Cardiac fibroblast (primary cell): Measurements from ENCODE around the gene RNF182.
"Not testable (repeated sequence)": the region's sequence is repeated elsewhere in the genome, so short reads cannot be mapped to it uniquely, and the experiment has no call there.

Source experiments
- DNase-seq, 2 donors: peaks; one replicate each; pipeline versions ENCODE4 v3.0.0 to v3.0.0-alpha.2; 2010; ENCODE audit warnings: low read depth in 2 of 2
- H3K4me3 ChIP-seq, 2 donors: replicated peaks in 1 of 2; 1 replicate in 1 of 2; 2 replicates in 1 of 2; pipeline ENCODE4 v1.5.1; 2011; ENCODE audit warnings: low read depth in 2 of 2, low read length in 2 of 2, mild to moderate bottlenecking in 2 of 2, moderate library complexity in 1 of 2
- TF ChIP-seq, protein P1 (sequence below): IDR thresholded peaks from one replicate; pipeline ENCODE4 v1.5.1; 2011; ENCODE audit warnings: low read depth, mild to moderate bottlenecking, low read length, inconsistent platforms

Gene RNF182

DNA sequence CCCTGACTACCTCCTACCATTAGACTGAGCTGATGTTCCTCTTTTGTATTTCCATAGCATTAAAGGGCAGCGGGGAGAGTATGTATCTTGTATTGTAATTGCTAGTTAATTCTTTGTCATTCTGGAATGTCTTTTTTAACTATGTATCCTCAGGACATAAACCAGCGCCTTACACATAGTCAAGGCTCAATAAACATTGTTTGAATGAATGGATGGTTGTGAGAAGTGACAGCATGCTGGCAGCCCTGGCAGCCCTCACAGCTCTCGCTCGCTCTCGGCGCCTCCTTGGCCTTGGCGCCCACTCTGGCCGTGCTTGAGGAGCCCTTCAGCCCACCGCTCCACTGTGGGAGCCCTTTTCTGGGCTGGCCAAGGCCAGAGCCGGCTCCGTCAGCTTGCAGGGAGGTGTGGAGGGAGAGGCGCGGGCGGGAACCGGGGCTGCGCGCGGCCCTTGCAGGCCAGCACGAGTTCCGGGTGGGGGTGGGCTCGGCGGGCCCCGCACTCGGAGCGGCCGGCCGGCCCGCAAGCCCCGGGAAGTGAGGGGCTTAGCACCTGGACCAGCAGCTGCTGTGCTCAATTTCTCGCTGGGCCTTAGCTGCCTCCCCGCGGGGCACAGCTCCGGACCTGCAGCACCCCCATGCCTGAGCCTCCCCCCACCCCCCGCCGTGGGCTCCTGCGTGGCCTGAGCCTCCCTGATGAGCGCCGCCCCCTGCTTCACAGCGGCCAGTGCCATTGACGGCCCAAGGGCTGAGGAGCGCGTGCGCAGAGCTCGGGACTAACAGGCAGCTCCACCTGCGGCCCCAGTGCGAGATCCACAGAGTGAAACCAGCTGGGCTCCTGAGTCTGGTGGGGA, 93.1 kb downstream of the RNF182 start:
- no peak for DNase-seq
- TF ChIP-seq, protein P1, sequence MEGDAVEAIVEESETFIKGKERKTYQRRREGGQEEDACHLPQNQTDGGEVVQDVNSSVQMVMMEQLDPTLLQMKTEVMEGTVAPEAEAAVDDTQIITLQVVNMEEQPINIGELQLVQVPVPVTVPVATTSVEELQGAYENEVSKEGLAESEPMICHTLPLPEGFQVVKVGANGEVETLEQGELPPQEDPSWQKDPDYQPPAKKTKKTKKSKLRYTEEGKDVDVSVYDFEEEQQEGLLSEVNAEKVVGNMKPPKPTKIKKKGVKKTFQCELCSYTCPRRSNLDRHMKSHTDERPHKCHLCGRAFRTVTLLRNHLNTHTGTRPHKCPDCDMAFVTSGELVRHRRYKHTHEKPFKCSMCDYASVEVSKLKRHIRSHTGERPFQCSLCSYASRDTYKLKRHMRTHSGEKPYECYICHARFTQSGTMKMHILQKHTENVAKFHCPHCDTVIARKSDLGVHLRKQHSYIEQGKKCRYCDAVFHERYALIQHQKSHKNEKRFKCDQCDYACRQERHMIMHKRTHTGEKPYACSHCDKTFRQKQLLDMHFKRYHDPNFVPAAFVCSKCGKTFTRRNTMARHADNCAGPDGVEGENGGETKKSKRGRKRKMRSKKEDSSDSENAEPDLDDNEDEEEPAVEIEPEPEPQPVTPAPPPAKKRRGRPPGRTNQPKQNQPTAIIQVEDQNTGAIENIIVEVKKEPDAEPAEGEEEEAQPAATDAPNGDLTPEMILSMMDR: no peak
- no peak overlapping the region for H3K4me3 ChIP-seq

DNA sequence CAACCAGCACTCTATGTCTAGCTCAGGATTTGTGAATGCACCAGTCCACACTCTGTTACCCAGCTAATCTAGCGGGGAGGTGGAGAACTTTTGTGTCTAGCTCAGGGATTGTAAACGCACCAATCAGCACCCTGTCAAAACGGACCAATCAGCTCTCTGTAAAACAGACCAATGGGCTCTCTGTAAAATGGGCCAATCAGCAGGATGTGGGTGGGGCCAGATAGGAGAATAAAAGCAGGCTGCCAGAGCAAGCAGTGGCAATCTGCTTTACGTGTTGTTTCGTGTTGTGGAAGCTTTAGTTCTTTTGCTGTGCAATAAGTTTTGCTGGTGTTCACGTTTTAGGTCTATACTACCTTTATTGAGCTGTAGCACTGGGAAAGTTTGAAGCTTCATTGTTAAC, 93.8 kb downstream of the RNF182 start:
- not testable (repeated sequence) for DNase-seq

DNA sequence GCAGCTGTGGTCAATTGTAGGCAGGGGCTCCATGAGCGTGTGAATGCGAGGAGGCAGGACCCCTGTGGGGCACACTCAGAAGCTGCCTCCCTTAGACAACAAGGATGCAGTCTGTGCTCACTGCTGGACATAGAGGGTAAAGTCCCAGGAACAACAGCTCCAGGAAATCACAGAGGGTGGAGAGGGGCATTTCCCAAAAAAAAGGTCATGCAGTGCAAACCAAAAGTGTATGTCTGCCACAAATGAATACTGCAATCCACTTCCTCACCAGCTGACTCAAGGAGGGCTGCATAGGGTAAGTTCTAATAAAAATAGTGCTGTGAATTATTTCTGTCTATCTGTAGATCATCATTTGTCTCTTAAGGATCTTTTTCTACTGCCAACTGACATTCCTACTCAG, 95.8 kb downstream of the RNF182 start:
- H3K4me3 ChIP-seq: no peak overlapping the region
- TF ChIP-seq, protein P1: no peak
- no peak for DNase-seq

More for the DNA sequence above, 93.8 kb downstream of the RNF182 start:
- not testable (repeated sequence) for H3K4me3 ChIP-seq

DNA sequence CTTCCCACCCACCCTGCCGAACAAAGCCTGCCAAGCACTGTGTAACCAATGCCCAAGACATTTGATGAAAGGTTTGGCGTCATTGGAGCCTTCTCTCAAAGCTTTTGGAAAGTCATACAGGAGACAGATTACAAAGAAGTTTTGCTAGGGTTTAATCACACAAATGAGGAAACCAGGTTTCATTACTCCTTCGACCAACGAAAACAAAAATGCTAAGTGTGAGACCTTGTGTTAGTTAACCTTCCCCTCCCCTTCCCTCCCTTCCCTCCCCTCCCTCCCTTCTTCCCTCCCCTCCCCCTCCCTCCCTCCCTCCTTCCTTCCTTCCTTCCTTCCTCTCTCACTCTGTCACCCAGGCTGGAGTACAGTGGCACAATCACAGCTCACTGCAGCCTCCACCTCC, 96.7 kb downstream of the RNF182 start:
- TF ChIP-seq, protein P1: no peak
- no peak for DNase-seq
- H3K4me3 ChIP-seq: no peak overlapping the region

DNA sequence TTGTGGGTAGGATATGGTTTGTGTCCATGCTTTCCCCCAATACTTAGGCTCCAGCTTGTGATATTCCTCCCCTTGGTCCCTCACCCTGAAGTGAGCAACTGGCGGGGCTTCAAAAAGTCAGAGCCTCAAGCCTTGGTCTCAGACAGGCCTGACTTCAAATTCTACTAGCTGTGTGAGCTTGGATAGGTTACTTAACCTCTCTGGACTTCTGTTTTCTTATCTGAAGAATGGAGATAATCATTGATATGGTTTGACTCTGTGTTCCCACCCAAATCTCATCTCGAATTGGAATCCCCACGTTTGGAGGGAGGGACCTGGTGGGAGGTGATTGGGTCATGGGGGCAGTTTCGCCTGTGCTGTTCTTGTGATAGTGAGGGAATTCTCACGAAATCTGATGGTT, 97.9 kb downstream of the RNF182 start:
- no peak for DNase-seq
- TF ChIP-seq, protein P1: no peak
- no peak overlapping the region for H3K4me3 ChIP-seq

DNA sequence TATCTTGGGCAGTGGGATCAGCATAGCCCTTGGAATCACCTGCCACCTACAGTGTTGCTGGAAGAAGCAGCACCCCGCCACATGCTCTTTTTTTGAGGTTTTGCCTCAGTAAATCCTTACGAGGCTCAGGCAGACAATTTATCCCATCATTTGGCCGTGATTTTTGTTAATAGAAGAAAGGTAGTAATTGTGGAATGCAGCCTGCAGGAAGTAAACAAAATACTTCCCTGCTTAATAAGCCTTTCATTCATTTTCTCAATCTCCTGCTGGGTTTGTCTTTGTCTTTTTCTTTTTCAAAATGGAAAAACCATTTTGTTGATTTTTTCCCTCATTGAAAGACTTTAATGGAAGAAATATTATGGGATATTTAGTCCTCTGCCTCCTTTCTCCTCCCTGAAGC, 99.1 kb downstream of the RNF182 start:
- no peak overlapping the region for H3K4me3 ChIP-seq
- TF ChIP-seq, protein P1: no peak
- no peak for DNase-seq

DNA sequence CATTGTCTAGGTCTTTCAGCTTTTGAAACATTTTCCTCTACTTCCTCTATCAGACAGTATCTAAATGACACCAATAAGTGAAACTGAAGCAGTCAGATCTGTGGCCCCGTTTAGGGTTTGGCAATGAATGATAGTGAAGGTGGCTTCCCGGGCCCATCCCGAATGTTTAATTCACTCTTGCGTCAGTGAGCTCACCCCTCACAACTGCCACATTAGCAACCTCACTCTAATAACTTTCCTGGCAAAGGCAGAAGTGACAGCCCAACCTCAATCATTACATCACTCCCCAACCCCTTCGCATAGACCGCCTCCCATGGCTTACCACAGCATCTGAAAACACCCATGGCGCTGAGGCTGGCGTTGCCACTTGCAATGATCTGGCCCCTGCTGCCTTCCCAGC, 100.4 kb downstream of the RNF182 start:
- DNase-seq: no peak
- TF ChIP-seq, protein P1: no peak
- H3K4me3 ChIP-seq: no peak overlapping the region
